ENCODE data around the gene IQCN.

Gene IQCN

DNA sequence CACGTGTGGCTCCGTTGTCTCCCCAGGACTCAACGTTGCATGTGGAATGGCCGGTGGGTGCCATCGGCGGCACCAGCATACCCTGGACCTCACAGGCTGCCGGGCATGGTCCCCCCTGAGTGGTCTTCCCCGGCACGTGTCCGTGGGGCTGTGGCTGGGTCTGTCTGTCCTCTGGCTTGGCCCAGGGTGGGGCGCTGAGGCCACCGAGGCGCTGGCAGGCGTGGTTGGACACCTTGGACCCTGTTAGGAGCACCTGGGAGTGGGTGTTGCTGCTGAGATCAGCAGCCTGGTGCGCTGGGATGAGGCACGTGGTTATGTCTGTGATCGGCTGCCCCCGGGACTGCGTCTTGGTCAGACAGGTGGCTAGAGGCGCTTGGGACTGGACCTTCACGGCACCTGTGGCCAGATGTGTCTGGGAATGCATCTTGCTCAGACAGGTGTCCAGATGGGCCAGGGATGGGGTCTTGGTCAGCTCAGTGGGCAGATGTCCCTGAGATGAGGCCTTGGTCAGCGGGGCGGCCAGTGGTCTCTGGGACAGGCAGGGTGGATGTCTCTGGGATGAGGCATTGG lies 9.2 kb downstream of the IQCN start:
- DNase-seq, result no peak

DNA sequence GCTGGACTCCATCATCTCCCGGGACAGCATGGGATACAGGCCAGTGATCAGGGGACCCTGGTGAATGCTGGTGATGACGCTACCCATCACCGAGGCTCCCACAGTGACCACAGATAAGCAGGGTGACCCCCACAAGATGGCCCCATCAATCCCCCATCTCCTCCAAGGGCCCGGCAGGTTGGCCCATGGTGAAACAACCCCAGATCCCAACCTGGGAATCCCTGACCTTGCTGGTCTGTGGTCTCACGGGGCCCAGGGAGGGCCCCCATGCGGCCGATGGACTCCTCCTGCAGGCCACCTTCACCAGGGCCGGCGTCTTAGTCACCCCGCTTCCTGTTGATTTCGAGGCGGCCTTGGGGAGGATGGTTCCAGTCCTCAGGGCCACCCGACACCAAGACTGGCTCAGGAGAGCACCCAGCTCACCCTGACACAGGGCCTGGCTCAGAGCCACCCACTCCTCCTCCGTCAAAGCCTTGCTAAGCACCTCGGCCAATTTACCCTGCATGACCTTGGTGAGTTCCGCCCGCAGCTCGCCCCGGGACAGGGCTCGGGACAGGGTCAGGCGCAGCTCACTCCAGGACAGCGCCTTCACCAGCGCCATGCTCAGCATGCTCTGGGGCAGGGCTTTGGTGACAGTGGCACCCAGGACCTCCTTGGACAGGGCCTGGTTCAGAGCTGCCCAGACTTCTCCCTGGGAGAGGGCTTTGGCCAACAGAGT lies 10.0 kb downstream of the IQCN start:
- DNase-seq, result no peak

DNA sequence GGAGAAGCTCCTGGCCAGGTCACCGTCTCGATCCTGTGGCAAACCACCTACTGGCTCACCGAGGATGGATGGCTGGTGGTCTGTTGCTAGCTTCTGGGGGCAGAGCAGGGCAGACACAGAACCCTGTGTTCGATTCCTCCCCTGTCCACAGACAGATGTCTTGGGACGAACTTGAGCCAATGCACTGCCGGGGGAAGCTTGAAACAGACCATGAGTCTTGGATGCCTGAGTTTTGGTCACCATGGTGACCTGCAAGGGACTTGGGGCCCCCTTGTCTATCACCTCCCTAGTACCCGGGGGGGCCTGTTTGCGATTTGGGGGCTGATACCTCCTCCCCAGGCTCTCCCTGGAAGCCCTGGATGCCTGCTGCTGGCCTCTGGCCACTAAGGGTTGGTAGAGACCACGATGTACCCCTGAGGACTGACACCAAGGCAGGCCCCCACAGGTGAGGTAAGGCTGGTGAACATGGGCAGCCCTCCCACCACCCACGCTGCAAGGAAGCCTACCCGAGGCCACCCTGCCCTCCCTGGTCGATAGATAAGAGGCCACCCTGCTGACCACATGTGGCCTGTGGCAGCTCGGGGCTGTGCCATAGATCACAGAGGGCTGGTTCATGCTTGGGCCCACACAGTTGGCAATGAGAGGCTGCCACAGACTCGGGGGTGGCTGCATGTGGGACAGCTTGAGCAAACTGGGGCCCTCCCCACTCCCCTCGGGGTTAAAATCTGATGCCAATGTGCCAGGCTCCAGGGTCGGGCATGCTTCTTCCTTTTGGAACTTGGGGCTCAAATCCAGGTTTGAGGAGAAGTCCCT lies 10.7 kb downstream of the IQCN start:
- no peak for DNase-seq

DNA sequence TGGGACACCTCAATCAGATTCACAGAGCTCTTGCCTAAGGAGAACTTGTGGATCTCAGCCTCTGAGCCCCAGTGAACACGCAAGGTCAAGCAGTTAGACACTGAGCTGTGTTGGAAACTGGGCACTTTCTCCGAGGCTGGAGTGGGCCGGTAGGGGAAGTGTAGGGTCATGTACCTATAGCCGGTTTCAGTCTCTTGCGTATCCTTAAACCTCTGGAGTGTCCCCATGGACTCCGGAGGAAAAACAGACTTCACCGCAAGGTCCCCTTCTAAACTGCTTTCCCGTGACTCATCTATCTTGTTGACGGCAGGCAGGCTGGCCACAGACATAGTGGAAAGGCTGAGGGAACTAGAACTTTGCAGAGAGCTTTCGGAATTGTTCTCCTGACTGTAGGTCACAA lies 11.3 kb downstream of the IQCN start:
- DNase-seq, result no peak

DNA sequence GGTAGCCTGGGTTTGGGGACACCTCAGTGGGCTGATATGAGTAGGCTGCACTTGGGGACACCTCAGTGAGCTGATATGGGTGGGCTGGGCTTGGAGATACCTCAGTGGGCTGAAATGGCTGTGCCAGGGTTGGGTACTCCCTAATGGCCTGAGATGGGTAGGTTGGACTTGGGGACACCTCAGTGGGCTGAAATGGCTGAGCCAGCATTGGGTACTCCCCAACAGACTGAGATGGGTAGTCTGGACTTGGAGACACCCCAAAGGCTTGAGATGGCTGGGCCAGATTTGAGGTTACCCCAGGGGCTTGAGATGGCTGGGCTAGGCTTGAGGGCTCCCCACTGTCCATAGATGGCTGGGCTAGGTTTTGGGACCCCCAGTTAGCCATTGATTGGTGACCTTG lies 12.1 kb downstream of the IQCN start:
- DNase-seq, result no peak

DNA sequence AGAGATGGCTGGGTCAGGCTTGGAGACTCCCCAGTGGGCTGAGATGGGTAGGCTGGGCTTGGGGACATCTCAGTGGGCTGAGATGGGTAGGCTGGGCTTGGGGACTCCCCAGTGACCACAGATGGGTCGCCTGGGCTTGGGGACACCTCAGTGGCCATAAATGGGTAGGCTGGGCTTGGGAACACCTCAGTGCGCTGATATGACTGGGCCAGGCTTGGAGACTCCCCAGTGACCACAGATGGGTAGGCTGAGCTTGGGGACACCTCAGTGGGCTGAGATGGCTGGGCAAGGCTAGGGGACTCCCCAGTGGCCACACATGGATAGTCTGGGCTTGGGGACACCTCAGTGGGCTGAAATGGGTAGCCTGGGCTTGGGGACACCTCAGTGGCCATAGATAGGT lies 12.8 kb downstream of the IQCN start:
- DNase-seq, result no peak

DNA sequence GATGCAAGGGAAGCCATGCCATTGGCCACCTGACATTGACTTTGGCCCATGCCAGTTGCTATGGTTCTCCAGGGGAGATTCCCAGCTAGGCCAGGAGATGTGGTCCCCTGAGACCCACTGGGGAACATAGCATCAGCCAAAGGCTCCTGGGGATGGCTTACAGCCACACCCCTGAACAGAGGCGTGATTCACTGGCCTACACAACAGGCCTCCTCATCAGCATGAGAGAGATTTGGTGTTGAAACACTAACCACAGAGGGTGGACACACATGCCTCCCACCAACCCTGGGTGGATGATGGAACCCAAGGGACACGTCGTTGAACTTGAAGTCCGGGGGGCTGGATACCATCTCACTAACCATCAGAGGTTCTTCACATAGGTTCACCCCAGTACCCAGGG lies 14.4 kb downstream of the IQCN start:
- DNase-seq, result no peak

DNA sequence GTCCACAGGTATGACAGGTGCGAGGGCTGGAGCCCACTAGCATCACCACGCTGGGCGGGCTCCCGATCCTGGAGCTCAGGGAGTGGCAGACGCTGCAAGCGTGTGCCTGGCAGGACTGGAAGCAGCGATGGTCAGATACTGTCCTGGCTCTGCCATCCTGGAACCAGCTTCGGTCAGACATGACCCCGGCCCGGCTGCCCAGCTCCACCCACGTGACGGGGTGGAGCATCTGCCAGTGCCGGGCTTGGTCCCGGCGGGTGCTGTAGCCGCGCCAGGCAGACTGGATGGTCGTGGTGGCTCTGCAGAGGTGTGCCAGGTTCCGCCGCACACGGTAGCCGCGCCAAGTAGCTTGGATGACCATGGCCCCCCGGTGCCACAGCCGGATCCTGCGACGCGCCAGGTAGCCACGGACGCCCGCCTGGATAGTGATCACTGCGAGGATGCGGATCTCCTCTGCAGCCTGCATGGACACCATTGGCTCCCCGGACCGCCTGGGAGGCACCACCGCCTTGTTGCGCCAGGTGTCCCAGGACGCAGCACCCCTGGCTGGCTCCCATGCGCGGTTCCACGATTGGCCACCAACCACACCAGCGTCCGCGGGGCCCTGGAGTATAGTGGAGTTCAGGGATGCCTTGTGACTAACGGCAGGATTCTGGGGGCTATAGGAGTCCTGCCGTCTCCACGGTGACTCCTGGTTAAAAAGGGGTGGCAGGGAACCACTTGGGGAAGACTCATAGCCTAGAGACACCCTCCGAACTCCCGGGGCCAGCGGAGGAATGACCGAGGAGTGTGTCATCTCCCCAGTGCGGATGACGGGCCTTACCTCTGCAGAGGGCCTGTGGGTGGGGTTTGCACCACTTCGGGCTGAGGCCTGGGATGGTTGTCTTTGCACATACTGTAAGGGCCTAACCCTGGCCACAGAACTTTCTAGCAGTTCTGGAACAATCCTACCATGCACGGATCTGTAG lies 16.5 kb downstream of the IQCN start:
- DNase-seq, result no peak

DNA sequence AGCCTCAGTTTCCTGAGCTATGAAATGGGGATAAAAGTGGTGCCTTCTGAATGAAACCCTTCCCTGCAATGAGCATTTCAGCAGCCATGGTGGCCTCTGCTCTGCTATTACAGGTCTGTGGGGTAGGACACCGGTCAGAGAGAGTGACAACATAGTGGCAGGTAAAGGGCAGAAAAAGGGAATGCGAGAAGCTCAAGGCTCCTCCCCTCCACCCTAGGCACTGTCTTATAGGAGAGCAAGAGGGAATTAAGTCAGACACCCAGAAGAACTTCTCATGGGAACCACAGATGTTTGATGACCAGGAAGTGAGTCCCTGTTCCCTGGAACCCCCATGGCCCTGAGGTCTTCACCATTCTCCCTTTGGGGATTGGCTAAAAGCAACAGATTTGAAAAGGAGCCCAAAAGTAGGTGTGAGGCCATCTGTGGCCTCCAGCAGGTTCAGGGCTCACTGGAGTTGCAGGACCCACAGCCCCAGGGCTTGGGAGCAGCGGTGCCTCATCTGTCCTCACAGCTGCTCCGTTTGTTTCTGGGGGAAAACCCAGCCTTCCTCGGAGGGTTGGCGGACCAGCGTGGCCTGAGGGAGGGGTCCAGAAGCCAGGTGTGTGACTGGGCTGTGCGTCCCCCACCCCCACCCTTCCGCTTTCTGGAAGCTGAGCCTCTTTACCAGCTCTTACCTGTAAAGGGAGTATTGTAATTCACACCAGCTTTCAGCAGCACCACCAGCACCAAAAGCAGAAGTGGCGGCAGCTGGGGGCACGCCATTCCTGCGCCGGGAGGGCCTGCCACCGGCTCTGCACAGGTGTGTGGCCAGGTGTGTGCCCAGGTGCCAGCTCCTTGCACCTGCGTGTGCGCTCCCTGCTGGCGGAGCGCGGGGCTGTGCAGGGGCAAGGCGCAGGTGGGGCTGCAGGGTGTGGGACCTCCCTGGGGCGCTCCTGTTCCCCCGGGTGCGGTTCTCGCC lies 19.4 kb downstream of the IQCN start:
- no peak for DNase-seq

DNA sequence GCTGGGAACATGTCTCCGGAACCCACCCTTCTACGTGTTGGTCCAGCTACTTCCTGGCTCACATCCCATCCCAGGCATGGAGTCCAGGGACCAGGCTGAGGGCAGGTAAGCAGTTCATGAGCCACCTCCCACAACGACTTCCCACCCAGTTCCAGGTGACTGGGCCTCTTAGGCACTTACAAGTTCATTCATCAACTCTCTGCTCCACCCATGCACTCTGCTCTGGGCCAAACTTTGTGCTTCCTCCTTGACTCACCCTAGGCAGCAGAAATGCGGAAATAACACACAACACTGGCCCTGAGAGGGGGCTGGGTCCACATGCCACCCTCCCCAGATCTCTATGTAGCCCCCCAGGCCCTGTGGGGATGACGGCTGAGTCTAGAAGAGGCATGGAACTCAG lies 20.5 kb downstream of the IQCN start:
- no peak for DNase-seq

DNA sequence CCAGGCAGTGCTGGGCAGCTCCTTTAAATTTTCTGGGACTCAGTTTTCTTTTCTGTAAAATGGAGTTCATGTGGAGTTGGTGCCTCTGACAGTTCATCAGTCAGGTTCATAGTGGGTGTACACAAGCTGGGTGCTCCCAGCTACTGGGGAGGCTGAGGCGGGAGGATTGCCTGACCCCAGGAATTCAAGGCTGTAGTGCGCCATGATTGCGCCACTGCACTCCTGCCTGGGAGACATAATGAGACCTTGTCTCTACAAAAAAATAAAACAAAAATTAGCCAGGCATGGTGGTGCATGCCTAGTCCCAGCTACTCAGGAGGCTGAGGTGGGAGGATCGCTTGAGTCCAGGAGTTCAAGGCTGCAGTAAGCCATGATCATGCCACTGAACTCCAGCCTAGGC lies 21.1 kb downstream of the IQCN start:
- no peak for DNase-seq

DNA sequence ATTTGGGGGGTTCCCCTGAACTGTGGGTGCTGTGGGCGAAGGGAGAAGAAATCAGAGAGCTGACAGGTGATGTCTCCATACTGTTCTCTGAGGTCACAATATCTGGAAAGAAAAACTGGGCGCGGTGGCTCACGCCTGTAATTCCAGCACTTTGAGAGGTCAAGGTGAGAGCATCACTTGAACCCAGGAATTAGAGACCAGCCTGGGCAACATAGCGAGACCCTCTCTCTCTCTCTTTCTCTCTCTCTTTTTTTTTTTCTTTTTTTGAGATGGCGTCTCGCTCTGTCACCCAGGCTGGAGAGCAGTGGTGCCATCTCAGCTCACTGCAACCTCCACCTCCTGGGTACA lies 21.9 kb downstream of the IQCN start:
- no peak for DNase-seq

DNA sequence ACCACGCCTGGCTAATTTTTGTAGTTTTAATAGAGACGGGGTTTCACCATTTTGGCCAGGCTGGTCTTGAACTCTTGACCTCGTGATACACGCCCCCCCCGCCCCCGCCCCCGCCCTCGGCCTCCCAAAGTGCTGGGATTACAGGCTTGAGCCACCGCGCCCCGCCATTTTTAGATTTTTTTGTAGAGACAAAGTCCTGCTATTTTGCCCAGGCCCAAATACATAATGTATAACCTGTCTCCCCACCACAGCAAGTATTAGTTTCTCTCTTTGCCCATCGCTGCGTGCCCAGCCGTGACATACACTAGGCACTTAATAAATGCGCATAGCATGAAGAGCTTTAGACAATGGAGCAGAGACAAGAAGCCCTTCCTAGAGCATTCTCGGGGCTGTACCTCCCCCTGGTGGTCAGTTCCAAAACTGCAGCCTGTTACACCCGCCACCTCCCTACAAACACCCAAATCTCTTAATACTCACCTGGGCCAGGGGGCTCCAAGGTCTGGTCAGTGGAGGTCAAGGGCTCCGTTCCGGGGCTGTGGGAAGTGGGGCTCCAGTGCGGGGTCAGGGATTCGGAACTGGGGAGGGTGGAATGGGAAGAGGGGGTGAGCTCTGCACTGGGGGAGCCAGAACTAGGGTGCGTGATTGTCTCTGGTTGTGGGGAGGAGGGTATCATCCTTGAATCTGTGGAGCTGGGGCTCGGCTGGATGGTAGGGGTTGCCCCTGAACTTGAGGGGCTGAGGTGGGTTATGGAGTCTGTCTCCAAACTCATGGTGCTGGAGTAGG lies 22.5 kb downstream of the IQCN start:
- DNase-seq, result no peak

DNA sequence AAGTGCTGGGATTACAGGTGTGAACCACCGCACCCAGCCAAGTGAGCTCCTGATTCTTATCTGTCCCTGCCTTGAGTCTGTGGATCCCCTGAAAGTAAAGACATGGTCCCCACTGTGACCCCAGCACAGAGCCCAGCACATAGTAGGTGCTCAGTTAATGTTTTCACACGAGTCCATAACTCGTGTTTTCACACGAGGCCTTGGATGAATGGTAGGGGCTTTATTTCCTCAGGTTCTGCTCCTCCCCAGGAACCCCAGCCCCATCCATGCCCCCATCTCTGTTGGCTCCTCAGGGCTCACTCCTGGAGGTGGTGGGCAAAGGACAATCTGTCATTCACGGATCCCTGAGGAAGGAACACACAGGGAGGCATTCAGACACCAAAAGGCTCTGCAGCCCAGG lies 24.4 kb downstream of the IQCN start:
- no peak for DNase-seq

DNA sequence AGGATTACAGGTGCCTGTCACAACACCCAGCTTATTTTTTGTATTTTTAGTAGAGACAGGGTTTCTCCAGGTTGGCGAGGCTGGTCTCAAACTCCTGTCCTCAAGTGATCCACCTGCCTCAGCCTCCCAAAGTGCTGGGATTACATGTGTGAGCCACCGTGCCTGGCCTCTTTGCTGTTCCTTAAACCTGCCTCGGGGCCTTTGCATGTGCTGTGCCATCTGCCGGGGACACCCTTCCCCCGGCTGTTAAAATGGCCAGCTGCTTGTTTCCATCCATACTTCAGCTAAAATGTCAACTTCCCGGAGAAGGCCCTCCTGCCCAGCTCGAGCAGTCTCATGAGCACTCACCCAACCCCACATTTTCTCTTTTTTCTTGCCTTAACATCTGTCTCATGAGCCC lies 29.0 kb downstream of the IQCN start:
- no peak for DNase-seq

DNA sequence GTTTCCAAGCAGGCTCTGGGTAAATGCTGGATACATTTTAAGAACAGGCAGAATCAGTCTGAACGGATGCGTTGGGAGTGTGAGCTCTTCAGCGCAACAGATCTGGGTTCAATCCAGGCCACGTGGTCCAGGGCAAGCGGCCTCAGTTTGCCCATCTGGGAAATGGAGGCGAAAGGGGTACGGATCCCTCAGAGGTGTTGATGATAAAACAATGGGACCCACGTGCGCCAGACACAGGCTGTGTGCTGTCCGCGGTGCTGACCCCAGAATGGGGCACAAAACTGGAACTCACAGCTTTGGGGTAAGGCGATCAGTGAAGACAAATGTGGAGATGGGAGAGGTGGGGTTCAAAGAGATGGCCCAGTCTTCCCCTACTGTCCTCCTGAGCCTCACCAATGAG lies 34.9 kb downstream of the IQCN start:
- no peak for DNase-seq

DNA sequence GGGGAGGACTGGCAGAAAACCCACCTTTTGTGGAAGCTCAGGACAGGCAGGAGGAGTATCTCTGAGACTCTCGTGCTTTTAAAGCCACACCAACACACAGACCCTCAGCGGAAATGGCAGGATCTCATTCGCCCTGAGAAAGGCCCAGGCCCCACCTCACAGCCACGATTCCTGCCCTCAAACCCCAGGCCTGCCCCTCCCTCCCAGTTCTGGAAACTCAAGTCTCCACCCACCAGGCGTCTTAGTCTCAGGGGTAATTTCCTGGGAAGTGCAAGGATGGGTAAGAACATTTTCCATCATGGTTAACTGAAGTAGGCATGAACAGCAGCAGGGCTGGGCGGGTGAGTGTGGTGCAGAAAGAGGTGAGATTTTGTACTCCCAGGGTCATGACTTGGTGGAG lies 40.1 kb downstream of the IQCN start:
- no peak for DNase-seq

DNA sequence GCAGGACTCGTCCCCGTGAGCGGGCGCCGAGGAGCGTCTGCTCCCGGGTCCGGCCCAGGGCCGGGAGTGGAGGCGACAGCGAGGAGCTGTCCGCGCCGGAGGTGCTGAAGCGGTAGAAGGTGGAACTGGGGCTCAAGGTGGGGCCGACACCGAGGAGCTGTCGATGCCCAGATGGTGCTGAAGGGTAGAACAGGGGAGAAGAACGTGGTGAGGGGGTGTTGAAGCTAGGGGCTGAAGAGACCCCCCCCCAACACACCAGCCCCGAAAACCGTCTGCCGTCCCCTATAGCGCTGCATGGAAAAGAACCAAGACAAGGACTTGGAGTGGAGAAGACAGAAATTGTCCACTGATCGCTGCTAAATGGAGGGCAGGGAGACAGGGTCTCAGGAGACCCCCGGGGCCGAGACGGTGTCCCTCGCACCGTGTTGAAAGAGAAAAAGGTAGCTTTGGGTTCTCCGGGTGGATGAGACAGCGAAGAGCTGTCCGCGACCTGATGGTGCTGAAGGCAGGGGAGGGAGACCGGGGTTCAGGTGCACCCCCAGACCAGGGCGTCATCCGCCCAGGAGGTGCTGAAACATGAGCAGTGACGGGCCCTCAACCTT lies 40.9 kb downstream of the IQCN start:
- DNase-seq, result no peak

DNA sequence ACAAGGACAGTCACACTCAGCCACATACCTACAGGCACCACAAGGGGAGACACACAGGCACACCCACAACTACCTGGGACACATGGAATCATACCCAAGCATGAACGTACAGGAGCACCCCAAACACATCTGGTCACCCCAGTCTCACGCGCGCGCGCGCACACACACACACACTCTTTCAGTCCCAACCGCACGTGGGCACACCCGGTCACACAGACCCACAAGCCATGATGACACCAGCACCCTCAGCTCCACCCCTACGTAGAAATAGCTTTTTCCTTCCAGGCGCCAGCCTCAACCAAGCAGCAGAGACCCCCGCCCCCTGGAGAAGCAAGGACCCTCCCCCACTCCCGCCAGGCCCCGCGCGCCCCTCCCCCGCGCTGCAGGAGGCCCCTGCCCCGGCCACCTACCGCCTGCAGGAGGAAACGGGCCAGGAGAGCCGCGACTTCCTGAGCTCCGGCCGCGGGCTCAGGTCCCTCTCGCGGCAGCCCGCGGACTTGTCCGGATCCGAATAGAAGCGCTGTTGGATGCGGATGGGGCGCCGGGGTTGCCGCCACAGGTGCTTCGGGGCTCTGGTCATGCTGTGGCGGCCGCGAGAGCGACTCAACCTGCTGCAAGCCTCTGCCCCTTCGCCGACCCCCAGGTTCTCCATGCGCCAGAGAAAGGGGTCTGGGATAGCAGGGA lies 41.6 kb downstream of the IQCN start:
- peak; percentile 76 for DNase-seq

DNA sequence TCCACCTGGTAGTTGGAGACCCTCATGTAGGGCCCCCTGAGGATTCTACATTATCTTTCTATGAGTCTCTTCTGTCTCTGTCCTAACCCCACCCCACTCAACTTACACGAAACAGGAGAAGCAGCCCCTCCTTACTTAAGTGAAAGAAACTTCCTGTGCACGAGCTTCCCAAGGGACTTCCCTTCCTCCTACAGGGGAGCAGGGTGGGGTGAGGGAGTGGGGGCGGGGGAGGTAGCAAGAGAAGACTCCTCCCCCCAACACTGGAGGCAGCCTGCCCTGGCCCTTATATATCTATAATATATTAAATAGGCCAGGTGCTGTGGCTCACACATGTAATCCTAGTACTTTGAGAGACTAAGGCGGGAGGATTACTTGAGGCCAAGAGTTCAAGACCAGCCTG lies 42.5 kb downstream of the IQCN start:
- no peak for DNase-seq

Measured in right kidney (tissue), 1 donor.